ENCODE results near the gene VMP1. TPM values are rescaled to one million over a fixed set of nuclear protein-coding genes. Genes with fewer than 3 reads are reported as not detected.
"Not testable (repeated sequence)": the region's sequence is repeated elsewhere in the genome, so short reads cannot be mapped to it uniquely, and the experiment has no call there.

Gene VMP1
- total RNA-seq, 4 donors from 2014 or later, result 48.3 to 108 (median 72.4) TPM

DNA sequence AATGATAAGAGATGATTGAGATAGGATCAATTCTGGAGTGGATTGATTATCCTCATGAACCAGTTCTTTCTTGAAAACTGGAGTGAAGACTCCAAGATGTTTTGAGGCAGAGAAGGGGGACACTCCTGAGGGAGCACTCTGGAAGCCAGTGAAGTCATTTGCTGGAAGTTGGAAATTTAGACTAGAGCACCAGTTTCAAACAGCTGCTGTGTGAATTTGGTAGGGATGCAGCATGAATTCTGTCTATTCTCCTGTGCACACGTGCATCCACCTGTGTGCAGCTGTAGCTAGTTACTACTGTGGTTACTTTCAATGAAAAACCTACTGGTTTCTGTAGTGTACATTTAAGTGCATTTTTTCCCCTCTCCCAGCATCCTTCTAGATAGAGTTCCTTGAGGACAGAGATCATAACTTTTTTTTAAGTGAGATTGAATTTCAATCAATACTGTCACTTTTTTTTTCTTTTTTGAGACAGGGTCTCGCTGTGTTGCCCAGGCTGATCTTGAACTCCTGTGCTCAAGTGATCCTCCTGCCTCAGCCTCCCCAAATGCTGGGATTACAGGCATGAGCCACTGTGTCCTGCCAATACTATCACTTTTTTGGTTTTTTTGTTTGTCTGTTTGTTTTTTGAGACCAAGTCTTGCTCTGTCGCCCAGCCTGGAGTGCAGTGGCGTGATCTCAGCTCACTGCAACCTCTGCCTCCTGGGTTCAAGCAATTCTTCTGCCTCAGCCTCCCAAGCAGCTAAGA, 119.4 kb downstream of the VMP1 start:
- no peak overlapping the region for H3K4me3 ChIP-seq
- no peak for DNase-seq (ENCODE audit: low spot score in 2 of 2)
- TF ChIP-seq POLR2AphosphoS5 (IDR thresholded peaks at IDR 0.05), result no peak
- TF ChIP-seq, protein P1, sequence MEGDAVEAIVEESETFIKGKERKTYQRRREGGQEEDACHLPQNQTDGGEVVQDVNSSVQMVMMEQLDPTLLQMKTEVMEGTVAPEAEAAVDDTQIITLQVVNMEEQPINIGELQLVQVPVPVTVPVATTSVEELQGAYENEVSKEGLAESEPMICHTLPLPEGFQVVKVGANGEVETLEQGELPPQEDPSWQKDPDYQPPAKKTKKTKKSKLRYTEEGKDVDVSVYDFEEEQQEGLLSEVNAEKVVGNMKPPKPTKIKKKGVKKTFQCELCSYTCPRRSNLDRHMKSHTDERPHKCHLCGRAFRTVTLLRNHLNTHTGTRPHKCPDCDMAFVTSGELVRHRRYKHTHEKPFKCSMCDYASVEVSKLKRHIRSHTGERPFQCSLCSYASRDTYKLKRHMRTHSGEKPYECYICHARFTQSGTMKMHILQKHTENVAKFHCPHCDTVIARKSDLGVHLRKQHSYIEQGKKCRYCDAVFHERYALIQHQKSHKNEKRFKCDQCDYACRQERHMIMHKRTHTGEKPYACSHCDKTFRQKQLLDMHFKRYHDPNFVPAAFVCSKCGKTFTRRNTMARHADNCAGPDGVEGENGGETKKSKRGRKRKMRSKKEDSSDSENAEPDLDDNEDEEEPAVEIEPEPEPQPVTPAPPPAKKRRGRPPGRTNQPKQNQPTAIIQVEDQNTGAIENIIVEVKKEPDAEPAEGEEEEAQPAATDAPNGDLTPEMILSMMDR (IDR thresholded peaks at IDR 0.05), result no peak
- TF ChIP-seq EP300 (IDR thresholded peaks at IDR 0.05), result no peak
- TF ChIP-seq POLR2A (IDR thresholded peaks at IDR 0.05), result no peak
- peak overlapping the region; percentile 84 for H3K27ac ChIP-seq
- H3K4me1 ChIP-seq, result peaks cover 50% of the 10 kb centered on the region
- no peaks in the 10 kb centered on the region for H3K27me3 ChIP-seq
- no peaks in the 10 kb centered on the region for H3K9me3 ChIP-seq
- 87% methylated on average over 4 of the region's 4 CpGs for WGBS
- peaks cover under 1% of the 10 kb centered on the region for H3K36me3 ChIP-seq

DNA sequence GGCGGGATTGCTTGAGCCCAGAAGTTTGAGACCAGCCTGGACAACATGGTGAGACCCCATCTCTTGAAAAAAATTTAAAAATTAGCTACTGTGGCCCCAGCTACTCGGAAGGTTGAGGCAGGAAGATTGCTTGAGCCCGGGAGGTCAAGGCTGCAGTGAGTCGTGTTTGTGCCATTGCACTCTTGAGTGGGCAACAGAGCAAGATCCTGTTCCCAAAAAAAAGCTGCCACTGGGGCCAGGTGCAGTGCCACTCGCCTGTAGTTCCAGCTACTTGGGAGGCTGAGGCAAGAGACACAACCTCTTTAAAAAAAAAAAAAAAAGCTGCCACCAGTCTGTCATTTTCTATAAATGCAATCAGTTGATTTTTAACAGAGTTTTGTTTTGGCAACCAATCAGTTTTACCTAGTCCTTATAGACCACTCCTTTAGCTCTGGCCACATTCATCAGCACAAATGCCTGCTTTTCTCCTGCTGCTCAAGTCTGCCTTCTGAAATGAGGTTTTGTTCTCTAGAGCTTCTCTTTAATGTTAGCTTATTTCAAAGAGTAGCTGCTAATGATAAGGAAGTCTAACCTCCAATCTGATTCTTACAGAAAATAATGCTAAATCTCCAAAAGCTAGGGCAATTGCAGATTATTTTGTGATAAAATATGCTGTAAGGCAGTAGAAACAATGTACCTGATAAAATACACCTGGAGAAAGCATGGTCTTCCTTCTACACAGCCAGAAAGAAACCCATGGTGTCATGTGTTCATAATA, 120.4 kb downstream of the VMP1 start:
- Histone ChIP-seq H3K4me3 (no peak overlapping the region), H3K4me1 (peaks cover 52% of the 10 kb centered on the region), H3K9me3 (no peaks in the 10 kb centered on the region), H3K36me3 (no peaks in the 10 kb centered on the region), H3K27ac (peak overlapping the region; percentile 73), H3K27me3 (no peaks in the 10 kb centered on the region)
- TF ChIP-seq, protein P1 (IDR thresholded peaks at IDR 0.05), result no peak
- no peak for TF ChIP-seq POLR2AphosphoS5 (IDR thresholded peaks at IDR 0.05)
- no peak for TF ChIP-seq EP300 (IDR thresholded peaks at IDR 0.05)
- no peak for DNase-seq (ENCODE audit: low spot score in 2 of 2)
- WGBS, result 92% methylated on average over 5 of the region's 5 CpGs

DNA sequence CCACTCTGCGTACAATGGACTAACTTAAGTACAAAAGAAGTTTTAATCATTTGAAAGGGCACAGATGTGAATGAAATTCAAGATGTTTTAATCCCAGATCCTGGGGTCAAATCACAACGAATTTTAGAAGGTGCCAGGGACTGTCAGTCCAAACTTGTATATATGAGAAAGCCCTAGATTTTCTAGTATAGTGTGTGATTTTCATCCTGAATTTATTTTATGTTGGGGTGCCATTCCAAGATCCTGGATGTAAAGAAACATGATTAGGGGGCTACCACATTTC, 121.0 kb downstream of the VMP1 start:
- DNase-seq (ENCODE audit: low spot score in 2 of 2), result no peak
- Histone ChIP-seq H3K27ac (peak overlapping the region; percentile 73), H3K4me1 (peaks cover 54% of the 10 kb centered on the region), H3K4me3 (no peak overlapping the region), H3K27me3 (no peaks in the 10 kb centered on the region), H3K36me3 (no peaks in the 10 kb centered on the region), H3K9me3 (no peaks in the 10 kb centered on the region)
- WGBS, result 63% methylated on average over 2 of the region's 2 CpGs
- TF ChIP-seq, protein P1 (IDR thresholded peaks at IDR 0.05), result no peak
- TF ChIP-seq POLR2A (IDR thresholded peaks at IDR 0.05) (no peak), POLR2AphosphoS5 (IDR thresholded peaks at IDR 0.05) (no peak), EP300 (IDR thresholded peaks at IDR 0.05) (no peak)

DNA sequence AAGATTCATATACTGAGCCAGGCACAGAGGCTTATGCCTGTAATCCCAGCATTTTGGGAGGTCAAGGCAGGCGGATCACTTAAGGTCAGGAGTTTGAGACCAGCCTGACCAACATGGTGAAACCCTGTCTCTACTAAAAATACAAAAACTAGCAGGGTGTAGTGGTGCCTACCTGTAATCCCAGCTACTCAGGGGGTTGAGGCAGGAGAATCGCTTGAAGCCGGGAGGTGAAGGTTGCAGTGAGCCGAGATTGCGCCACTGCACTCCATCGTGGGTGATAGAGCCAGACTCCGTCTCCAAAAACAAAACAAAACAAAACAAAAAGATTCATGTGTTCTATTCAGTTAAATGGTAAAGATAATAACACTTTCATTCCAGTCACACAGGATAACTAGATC, 121.4 kb downstream of the VMP1 start:
- not testable (repeated sequence) for H3K4me3 ChIP-seq; H3K36me3 ChIP-seq; DNase-seq (ENCODE audit: low spot score in 2 of 2); H3K27me3 ChIP-seq; H3K9me3 ChIP-seq
- H3K27ac ChIP-seq, result peak overlapping the region; percentile 73
- H3K4me1 ChIP-seq, result peaks cover 54% of the 10 kb centered on the region
- 42% methylated on average over 7 of the region's 7 CpGs for WGBS

DNA sequence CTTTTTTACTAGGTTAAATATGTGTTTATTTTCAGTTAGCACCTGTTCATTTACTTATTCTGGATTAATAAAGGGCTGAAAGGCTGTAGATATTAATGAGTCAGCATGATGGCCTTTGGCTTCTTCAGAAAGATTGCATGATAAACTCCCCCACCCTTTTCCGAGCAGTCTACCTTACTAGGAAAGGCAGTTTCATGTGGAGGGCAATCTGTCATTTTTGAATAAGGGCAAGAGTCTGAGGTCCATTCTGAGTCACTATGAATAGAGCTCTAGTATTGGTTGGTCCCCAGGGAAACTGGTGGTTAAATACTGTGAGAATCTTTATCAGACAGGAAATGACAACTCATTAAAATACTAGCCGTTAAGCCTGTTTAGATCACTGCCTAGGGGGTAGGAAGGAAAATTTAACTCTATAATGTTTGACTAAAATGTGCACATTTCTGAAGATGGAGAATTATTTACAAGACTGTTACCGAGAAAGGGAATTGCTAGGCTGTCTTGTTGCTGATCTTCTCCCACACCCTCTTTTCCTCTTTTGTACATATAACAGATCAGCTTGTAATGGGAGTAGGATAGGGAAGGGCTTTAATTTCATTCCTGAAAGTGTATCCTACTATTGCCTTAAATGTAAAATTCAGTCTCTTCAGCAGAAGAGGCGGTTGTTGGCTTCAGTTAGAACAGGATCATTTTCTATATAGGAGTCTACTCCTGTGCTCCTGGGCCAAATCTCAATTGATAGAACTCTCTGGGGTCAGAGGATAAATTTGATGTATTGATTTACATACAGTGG, 122.0 kb downstream of the VMP1 start:
- no peak for DNase-seq (ENCODE audit: low spot score in 2 of 2)
- Histone ChIP-seq H3K27ac (peak overlapping the region; percentile 73), H3K27me3 (no peaks in the 10 kb centered on the region), H3K4me1 (peaks cover 54% of the 10 kb centered on the region), H3K4me3 (no peak overlapping the region), H3K36me3 (no peaks in the 10 kb centered on the region), H3K9me3 (no peaks in the 10 kb centered on the region)
- TF ChIP-seq POLR2A (IDR thresholded peaks at IDR 0.05) (no peak), POLR2AphosphoS5 (IDR thresholded peaks at IDR 0.05) (peak in 1 of 3 donors; percentile 21)
- 4% methylated on average over 4 of the region's 4 CpGs for WGBS

All from suprapubic skin (tissue), 4 donors.